Neural progenitor cell (in vitro differentiated cells): ENCODE data around the gene MKI67. TPM values are rescaled to one million over a fixed set of nuclear protein-coding genes. Genes with fewer than 3 reads are reported as not detected.

Experiments
- DNase-seq: peaks from one replicate; pipeline ENCODE4 v3.0.0-alpha.2; 2016; ENCODE audit warnings: low spot score
- H2AFZ ChIP-seq: fragments of 200-600 bp; sonication (generic); replicated peaks from 2 replicates; pipeline ENCODE4 v1.6.1; 2016; ENCODE audit warnings: antibody characterized with exemption
- H3F3A ChIP-seq: fragments of 200-600 bp; sonication (generic); 2 replicates; pipeline ENCODE4 v1.6.1; 2016; ENCODE audit warnings: antibody characterized with exemption, low read depth
- H3K27ac ChIP-seq: fragments of 200-600 bp; sonication (generic); 2 replicates; pipeline ENCODE4 v1.5.1; 2016; ENCODE audit warnings: mild to moderate bottlenecking
- H3K27me3 ChIP-seq: fragments of 200-600 bp; sonication (generic); 2 replicates; pipeline ENCODE4 v1.6.1; 2016; ENCODE audit warnings: mild to moderate bottlenecking, moderate library complexity
- H3K36me3 ChIP-seq: fragments of 200-600 bp; sonication (generic); 2 replicates; pipeline ENCODE4 v1.5.1; 2016
- H3K4me1 ChIP-seq: fragments of 200-600 bp; sonication (generic); 2 replicates; pipeline ENCODE4 v1.6.1; 2016; ENCODE audit warnings: mixed run types
- H3K4me2 ChIP-seq: fragments of 200-600 bp; sonication (generic); 2 replicates; pipeline ENCODE4 v1.6.1; 2016
- H3K4me3 ChIP-seq: fragments of 200-600 bp; sonication (generic); 2 replicates; pipeline ENCODE4 v1.5.1; 2016
- H3K79me2 ChIP-seq: fragments of 200-600 bp; sonication (generic); 2 replicates; pipeline ENCODE4 v1.6.1; 2016; ENCODE audit warnings: low read depth
- H3K9ac ChIP-seq: fragments of 200-600 bp; sonication (generic); 2 replicates; pipeline ENCODE4 v1.6.1; 2016
- H3K9me3 ChIP-seq: fragments of 200-600 bp; sonication (generic); 2 replicates; pipeline ENCODE4 v1.5.1; 2016; ENCODE audit warnings: low read depth
- H4K20me1 ChIP-seq: fragments of 200-600 bp; sonication (generic); 2 replicates; pipeline ENCODE4 v1.6.1; 2016; ENCODE audit warnings: low read depth
- H3K27ac Mint-ChIP-seq: 3 replicates; pipeline ENCODE4 v1.8.0; 2021; ENCODE audit warnings: mixed read lengths
- H3K27me3 Mint-ChIP-seq: 2 replicates; pipeline ENCODE4 v1.8.0; 2022; ENCODE audit warnings: low read depth, mild to moderate bottlenecking, inconsistent platforms, moderate library complexity, mixed read lengths; ENCODE audit not compliant: insufficient read depth
- H3K36me3 Mint-ChIP-seq: 3 replicates; pipeline ENCODE4 v1.8.0; 2021; ENCODE audit warnings: mixed read lengths
- H3K4me1 Mint-ChIP-seq: 3 replicates; pipeline ENCODE4 v1.8.0; 2021; ENCODE audit warnings: mixed read lengths
- H3K4me3 Mint-ChIP-seq: 3 replicates; pipeline ENCODE4 v1.8.0; 2021; ENCODE audit warnings: mild to moderate bottlenecking, moderate library complexity, mixed read lengths
- H3K9me3 Mint-ChIP-seq: 3 replicates; pipeline ENCODE4 v1.8.0; 2020; ENCODE audit warnings: mixed read lengths
- CTCF ChIP-seq: fragments of 200-600 bp; sonication (generic); IDR thresholded peaks from 2 replicates; pipeline ENCODE4 v1.5.1; 2017; ENCODE audit warnings: antibody characterized with exemption, mild to moderate bottlenecking
- EZH2 ChIP-seq: fragments of 200-600 bp; sonication (generic); IDR thresholded peaks from 2 replicates; pipeline ENCODE4 v1.6.1; 2017; ENCODE audit warnings: antibody characterized with exemption, mild to moderate bottlenecking, moderate library complexity
- EZH2phosphoT487 ChIP-seq: fragments of 200-600 bp; sonication (generic); IDR thresholded peaks from 2 replicates; pipeline ENCODE4 v1.6.1; 2017; ENCODE audit warnings: antibody characterized with exemption
- total RNA-seq: library from RNA; depleted of rRNA; stranded (reverse); fragments of >200 nt; gene quantifications from 2 replicates; pipeline ENCODE4 v1.2.3, GENCODE V29; 2015; ENCODE audit warnings: low replicate concordance

The MKI67 gene
- total RNA-seq, 1 donor from 2014 or later, result 65.8 TPM

DNA sequence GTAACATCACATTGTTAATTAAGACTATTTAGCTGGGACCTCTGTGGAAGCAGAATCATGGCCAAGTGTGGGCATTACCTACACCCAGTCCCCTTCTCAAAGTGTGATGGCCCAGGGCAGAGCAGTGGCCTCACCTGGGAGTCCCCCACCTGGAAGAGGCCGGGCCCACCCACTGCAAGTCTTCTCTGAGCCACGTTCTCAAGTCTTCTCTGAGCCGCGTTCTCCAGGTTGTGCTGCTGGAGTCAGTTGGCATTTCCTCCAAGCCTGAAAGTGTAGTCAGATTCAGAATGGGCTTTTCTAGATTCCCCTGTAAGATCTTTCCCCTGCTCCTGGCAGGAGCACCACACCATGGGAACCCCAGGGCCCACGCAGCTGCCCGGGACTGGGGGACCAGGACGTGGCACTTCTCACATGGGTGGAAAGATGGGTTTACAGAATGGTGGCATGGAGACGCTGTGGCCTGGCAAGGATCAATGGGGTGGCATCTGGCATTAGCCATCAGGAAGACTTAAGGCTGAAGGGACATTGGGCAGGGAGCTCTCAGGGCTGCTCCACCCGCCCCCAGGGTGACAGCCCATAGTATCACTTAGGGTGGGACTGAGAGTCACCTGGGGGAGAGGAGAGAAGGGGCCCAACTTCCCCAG, 68.0 kb downstream of the MKI67 start:
- Histone ChIP-seq H3F3A (no peaks in the 10 kb centered on the region), H3K79me2 (no peaks in the 10 kb centered on the region), H3K4me3 (no peak overlapping the region), H3K4me2 (no peak overlapping the region), H3K36me3 (no peaks in the 10 kb centered on the region), H3K9ac (no peak overlapping the region), H3K4me1 (peaks cover 11% of the 10 kb centered on the region), H4K20me1 (no peaks in the 10 kb centered on the region), H3K27me3 (no peaks in the 10 kb centered on the region), H2AFZ (no peak overlapping the region), H3K9me3 (no peaks in the 10 kb centered on the region), H3K27ac (no peak overlapping the region)
- no peak overlapping the region for H3K27ac Mint-ChIP-seq
- no peak overlapping the region for H3K4me3 Mint-ChIP-seq
- DNase-seq, result no peak
- H3K36me3 Mint-ChIP-seq, result no peaks in the 10 kb centered on the region
- TF ChIP-seq EZH2phosphoT487, result no peak
- H3K4me1 Mint-ChIP-seq, result peaks cover 14% of the 10 kb centered on the region
- H3K27me3 Mint-ChIP-seq, result peaks cover 2% of the 10 kb centered on the region
- no peaks in the 10 kb centered on the region for H3K9me3 Mint-ChIP-seq

DNA sequence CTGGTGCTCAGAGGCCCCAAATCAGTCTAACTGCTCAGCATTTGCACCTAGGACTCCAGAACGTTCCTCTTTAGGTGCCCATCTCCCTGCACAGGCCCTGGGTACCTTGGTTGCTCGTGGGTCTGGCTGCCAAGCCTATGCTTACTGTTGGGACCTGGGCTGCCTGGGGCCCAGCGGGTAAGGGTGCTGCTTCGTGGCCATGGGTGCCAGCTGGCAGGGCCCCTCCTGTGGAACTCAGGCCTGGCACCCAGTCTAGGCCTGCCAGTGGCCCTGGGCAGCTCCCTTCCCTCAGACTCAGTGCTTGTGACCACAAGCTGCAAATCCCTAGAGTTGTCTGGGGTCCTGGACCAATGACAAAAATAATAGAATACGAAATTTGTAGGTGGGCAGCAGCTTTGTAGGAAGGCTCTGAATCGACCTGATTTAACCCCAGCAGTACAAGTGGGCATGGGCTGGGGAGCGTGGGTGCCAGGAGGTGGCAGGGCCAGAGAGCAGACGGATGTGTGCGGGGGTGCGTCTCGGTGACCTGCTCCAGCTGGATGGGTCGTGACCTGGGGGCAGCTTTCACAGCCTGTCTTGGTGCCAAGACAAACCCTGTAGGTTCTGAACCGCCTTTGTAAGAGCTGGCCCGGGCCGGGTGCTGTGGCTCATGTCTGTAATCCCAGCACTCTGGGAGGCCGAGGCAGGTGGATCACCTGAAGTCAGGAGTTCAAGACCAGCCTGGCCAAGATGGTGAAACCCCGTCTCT, 69.7 kb downstream of the MKI67 start:
- Histone ChIP-seq H3K79me2 (no peaks in the 10 kb centered on the region), H3K9ac (no peak overlapping the region), H3K27me3 (no peaks in the 10 kb centered on the region), H3K4me1 (no peaks in the 10 kb centered on the region), H3K27ac (no peak overlapping the region), H3K36me3 (no peaks in the 10 kb centered on the region), H3F3A (no peaks in the 10 kb centered on the region), H4K20me1 (no peaks in the 10 kb centered on the region), H3K4me3 (no peak overlapping the region), H2AFZ (no peak overlapping the region), H3K9me3 (no peaks in the 10 kb centered on the region), H3K4me2 (no peak overlapping the region)
- Mint-ChIP-seq H3K9me3 (no peaks in the 10 kb centered on the region), H3K36me3 (no peaks in the 10 kb centered on the region), H3K27ac (no peak overlapping the region), H3K4me1 (no peaks in the 10 kb centered on the region), H3K4me3 (no peak overlapping the region), H3K27me3 (peaks cover 2% of the 10 kb centered on the region)
- TF ChIP-seq EZH2phosphoT487 (no peak), EZH2 (no peak), CTCF (no peak)
- no peak for DNase-seq

- Histone ChIP-seq H3F3A (no peaks in the 10 kb centered on the region), H3K9me3 (no peaks in the 10 kb centered on the region), H2AFZ (no peak overlapping the region), H3K36me3 (no peaks in the 10 kb centered on the region), H3K27me3 (no peaks in the 10 kb centered on the region), H3K4me1 (no peaks in the 10 kb centered on the region), H3K9ac (no peak overlapping the region), H4K20me1 (no peaks in the 10 kb centered on the region), H3K4me2 (no peak overlapping the region), H3K27ac (no peak overlapping the region), H3K4me3 (no peak overlapping the region), H3K79me2 (no peaks in the 10 kb centered on the region)
- Mint-ChIP-seq H3K27me3 (peaks cover 2% of the 10 kb centered on the region), H3K36me3 (no peaks in the 10 kb centered on the region), H3K27ac (no peak overlapping the region), H3K9me3 (no peaks in the 10 kb centered on the region), H3K4me1 (no peaks in the 10 kb centered on the region), H3K4me3 (no peak overlapping the region)
- no peak for DNase-seq
- no peak for TF ChIP-seq CTCF
- no peak for TF ChIP-seq EZH2phosphoT487
- no peak for TF ChIP-seq EZH2
Measured at GRCh38 chr10:128055061-128055868, 71.0 kb downstream of the MKI67 start.
